Astrocyte of the spinal cord (primary cell): Measurements from ENCODE around the gene ABTB2.

Experiments
- DNase-seq: peaks from one replicate; pipeline ENCODE4 v3.0.0; 2011; ENCODE audit warnings: low read depth, low spot score
- H3K4me3 ChIP-seq: 2 replicates; pipeline ENCODE4 v1.5.1; 2011; ENCODE audit warnings: low read depth, mild to moderate bottlenecking, low read length, moderate library complexity
- CTCF ChIP-seq: IDR thresholded peaks from 2 replicates; pipeline ENCODE4 v1.5.1; 2012; ENCODE audit warnings: low read depth, mild to moderate bottlenecking, low read length, inconsistent platforms
- in situ Hi-C: cut with HindIII; loops from 2 replicates; pipeline ENCODE4 v1.10.0; 2017; ENCODE audit warnings: low sequenced_read_pairs

The ABTB2 gene

GRCh38 chr11:34327804-34328631 is 29.8 kb downstream of the ABTB2 start:
- in situ Hi-C loops, result no loop called here
- no peak overlapping the region for H3K4me3 ChIP-seq
- TF ChIP-seq CTCF, result no peak
- DNase-seq, result no peak

- in situ Hi-C loops, result no loop called here
- TF ChIP-seq CTCF, result no peak
- no peak for DNase-seq
- H3K4me3 ChIP-seq, result no peak overlapping the region
Measured at GRCh38 chr11:34324466-34324865, 33.3 kb downstream of the ABTB2 start.

GRCh38 chr11:34323601-34324000 is 34.2 kb downstream of the ABTB2 start:
- DNase-seq, result no peak
- in situ Hi-C loops, result no loop called here
- H3K4me3 ChIP-seq, result no peak overlapping the region
- no peak for TF ChIP-seq CTCF

- DNase-seq, result peak; percentile 61
- in situ Hi-C loops, result no loop called here
- no peak overlapping the region for H3K4me3 ChIP-seq
- TF ChIP-seq CTCF, result no peak
Measured at GRCh38 chr11:34318111-34319037, 39.4 kb downstream of the ABTB2 start.

GRCh38 chr11:34317666-34318065 is 40.1 kb downstream of the ABTB2 start:
- in situ Hi-C loops, result no loop called here
- no peak for DNase-seq
- no peak for TF ChIP-seq CTCF
- H3K4me3 ChIP-seq, result no peak overlapping the region

GRCh38 chr11:34317036-34317360 is 40.8 kb downstream of the ABTB2 start:
- H3K4me3 ChIP-seq, result no peak overlapping the region
- in situ Hi-C loops, result no loop called here
- TF ChIP-seq CTCF, result no peak
- no peak for DNase-seq
